Lower leg skin (tissue), 3 donors: Measurements from ENCODE around the gene WBP1L.

ENCODE experiments used
- CTCF ChIP-seq, 3 donors: fragments of 450-650 bp; IDR thresholded peaks; one replicate each; pipeline ENCODE4 v1.5.1; 2016; ENCODE audit warnings: antibody characterized with exemption in 3 of 3, mild to moderate bottlenecking in 3 of 3, moderate library complexity in 2 of 3
- POLR2A ChIP-seq, 2 donors: fragments of 450-650 bp; IDR thresholded peaks; one replicate each; pipeline ENCODE4 v1.6.1; 2016 to 2017; ENCODE audit warnings: antibody characterized with exemption in 2 of 2, mild to moderate bottlenecking in 1 of 2, moderate library complexity in 1 of 2

- TF ChIP-seq POLR2A (IDR thresholded peaks at IDR 0.05) (no peak), CTCF (IDR thresholded peaks at IDR 0.05) (no peak)
These were observed 64.6 kb downstream of the WBP1L start for GRCh38 chr10:102808380-102808779.
